ENCODE data around the gene ARMC2. TPM values are rescaled to one million over a fixed set of nuclear protein-coding genes. Genes with fewer than 3 reads are reported as not detected.

ARMC2 gene
- total and polyA plus RNA-seq, 2 donors (not counting 3 experiments of a cell fraction or from before 2014, with no cell fraction given), result 1.7 to 3.7 TPM

GRCh38 chr6:108804956-108805355, 43.3 kb upstream of the ARMC2 start:
- BruUV-seq (replicated peaks), result no TSS peak
- POLR2A ChIA-PET, result no interaction called here
- Histone ChIP-seq H3K9me3 (replicated peaks; ENCODE audit: control insufficient read depth, insufficient read depth, low read length) (no peaks in the 10 kb centered on the region), H2AFZ (ENCODE audit: low read depth, low read length) (no peak overlapping the region), H3K27ac (ENCODE audit: insufficient read depth, low read depth, low read length) (no peak overlapping the region), H3K4me2 (ENCODE audit: insufficient read depth, low read length) (no peak overlapping the region), H3K4me3 (replicated peaks in 1 of 3; ENCODE audit: insufficient read depth in 1 of 3, low read depth in 1 of 3, low read length in 3 of 3) (no peak overlapping the region), H3K79me2 (ENCODE audit: control insufficient read depth, insufficient read depth, low read length) (no peaks in the 10 kb centered on the region), H3K36me3 (ENCODE audit: control insufficient read depth in 2 of 2, extremely low read depth in 1 of 2, insufficient read depth in 2 of 2, low read length in 2 of 2) (no peaks in the 10 kb centered on the region), H3K4me1 (ENCODE audit: control insufficient read depth, extremely low read depth, insufficient read depth, low read length) (no peaks in the 10 kb centered on the region), H4K20me1 (replicated peaks; ENCODE audit: control insufficient read depth, extremely low read depth, insufficient read depth, low read length) (no peaks in the 10 kb centered on the region), H3K9me1 (replicated peaks; ENCODE audit: control insufficient read depth, extremely low read depth, insufficient read depth, low read length) (no peaks in the 10 kb centered on the region), H3K27me3 (ENCODE audit: control insufficient read depth in 2 of 2, insufficient read depth in 2 of 2, low read length in 2 of 2) (no peaks in the 10 kb centered on the region), H3K9ac (replicated peaks; ENCODE audit: extremely low read depth, insufficient read depth, low read length) (no peak overlapping the region)
- intact Hi-C loops (cut with micrococcal nuclease), result no loop called here
- no peak for TF ChIP-seq POLR2AphosphoS5 (IDR thresholded peaks at IDR 0.05; ENCODE audit: insufficient read depth, low read depth, low read length)
- TF ChIP-seq EZH2 (IDR thresholded peaks at IDR 0.05; ENCODE audit: borderline replicate concordance, low read depth, low read length, severe bottlenecking), result no peak
- DNase-seq (ENCODE audit: low read depth, low spot score) (no peak), FAIRE-seq (no peak)
- dilution Hi-C loops (cut with MboI; ENCODE audit: extremely low pct_ligation_motif_present, low sequenced_read_pairs), result no loop called here
- CTCF ChIA-PET, result no interaction called here

- H3K9me3 ChIP-seq (replicated peaks; ENCODE audit: control insufficient read depth, insufficient read depth, low read length), result no peaks in the 10 kb centered on the region
- H3K4me3 ChIP-seq (replicated peaks in 1 of 3; ENCODE audit: insufficient read depth in 1 of 3, low read depth in 1 of 3, low read length in 3 of 3), result no peak overlapping the region
- no peak overlapping the region for H3K4me2 ChIP-seq (ENCODE audit: insufficient read depth, low read length)
- FAIRE-seq (no peak), DNase-seq (ENCODE audit: low read depth, low spot score) (no peak)
- no TSS peak for BruUV-seq (replicated peaks)
- ChIA-PET CTCF (interaction anchor here (1.5 kb wide), 1 partner anchor 216 kb away, joined by 3 read pairs; no protein-coding TSS in a partner anchor), POLR2A (no interaction called here)
- no peak overlapping the region for H3K9ac ChIP-seq (replicated peaks; ENCODE audit: extremely low read depth, insufficient read depth, low read length)
- H3K27ac ChIP-seq (ENCODE audit: insufficient read depth, low read depth, low read length), result no peak overlapping the region
- no peaks in the 10 kb centered on the region for H3K4me1 ChIP-seq (ENCODE audit: control insufficient read depth, extremely low read depth, insufficient read depth, low read length)
- H3K79me2 ChIP-seq (ENCODE audit: control insufficient read depth, insufficient read depth, low read length), result no peaks in the 10 kb centered on the region
- dilution Hi-C loops (cut with MboI; ENCODE audit: extremely low pct_ligation_motif_present, low sequenced_read_pairs) (no loop called here), intact Hi-C loops (cut with micrococcal nuclease) (no loop called here)
- H3K36me3 ChIP-seq (ENCODE audit: control insufficient read depth in 2 of 2, extremely low read depth in 1 of 2, insufficient read depth in 2 of 2, low read length in 2 of 2), result no peaks in the 10 kb centered on the region
- no peaks in the 10 kb centered on the region for H3K27me3 ChIP-seq (ENCODE audit: control insufficient read depth in 2 of 2, insufficient read depth in 2 of 2, low read length in 2 of 2)
- no peaks in the 10 kb centered on the region for H3K9me1 ChIP-seq (replicated peaks; ENCODE audit: control insufficient read depth, extremely low read depth, insufficient read depth, low read length)
- TF ChIP-seq EZH2 (IDR thresholded peaks at IDR 0.05; ENCODE audit: borderline replicate concordance, low read depth, low read length, severe bottlenecking) (no peak), POLR2A (IDR thresholded peaks at IDR 0.05; ENCODE audit: low read depth, low read length) (no peak), GATA2 (IDR thresholded peaks at IDR 0.05; ENCODE audit: insufficient read depth, insufficient read length, low read depth, low read length) (no peak)
- H2AFZ ChIP-seq (ENCODE audit: low read depth, low read length), result no peak overlapping the region
- no peaks in the 10 kb centered on the region for H4K20me1 ChIP-seq (replicated peaks; ENCODE audit: control insufficient read depth, extremely low read depth, insufficient read depth, low read length)
These were observed 42.5 kb upstream of the ARMC2 start for GRCh38 chr6:108805611-108806167.
